Epithelial cell of esophagus (primary cell): ENCODE measurements around the gene IFNLR1.

Source experiments
- DNase-seq: peaks from one replicate; pipeline ENCODE4 v3.0.0; 2010; ENCODE audit warnings: low read depth
- H3K4me3 ChIP-seq: 2 replicates; pipeline ENCODE4 v1.5.1; 2011; ENCODE audit warnings: mild to moderate bottlenecking, low read length, control low read depth
- TF ChIP-seq, protein P1 (sequence below): IDR thresholded peaks from 2 replicates; pipeline ENCODE4 v1.5.1; 2011; ENCODE audit warnings: low read depth, mild to moderate bottlenecking, low read length, control low read depth, inconsistent platforms; ENCODE audit not compliant: insufficient read depth; ENCODE audit errors: missing control alignments

IFNLR1 gene

GRCh38 chr1:24224761-24225160, 37.7 kb upstream of the IFNLR1 start:
- no peak overlapping the region for H3K4me3 ChIP-seq
- TF ChIP-seq, protein P1, sequence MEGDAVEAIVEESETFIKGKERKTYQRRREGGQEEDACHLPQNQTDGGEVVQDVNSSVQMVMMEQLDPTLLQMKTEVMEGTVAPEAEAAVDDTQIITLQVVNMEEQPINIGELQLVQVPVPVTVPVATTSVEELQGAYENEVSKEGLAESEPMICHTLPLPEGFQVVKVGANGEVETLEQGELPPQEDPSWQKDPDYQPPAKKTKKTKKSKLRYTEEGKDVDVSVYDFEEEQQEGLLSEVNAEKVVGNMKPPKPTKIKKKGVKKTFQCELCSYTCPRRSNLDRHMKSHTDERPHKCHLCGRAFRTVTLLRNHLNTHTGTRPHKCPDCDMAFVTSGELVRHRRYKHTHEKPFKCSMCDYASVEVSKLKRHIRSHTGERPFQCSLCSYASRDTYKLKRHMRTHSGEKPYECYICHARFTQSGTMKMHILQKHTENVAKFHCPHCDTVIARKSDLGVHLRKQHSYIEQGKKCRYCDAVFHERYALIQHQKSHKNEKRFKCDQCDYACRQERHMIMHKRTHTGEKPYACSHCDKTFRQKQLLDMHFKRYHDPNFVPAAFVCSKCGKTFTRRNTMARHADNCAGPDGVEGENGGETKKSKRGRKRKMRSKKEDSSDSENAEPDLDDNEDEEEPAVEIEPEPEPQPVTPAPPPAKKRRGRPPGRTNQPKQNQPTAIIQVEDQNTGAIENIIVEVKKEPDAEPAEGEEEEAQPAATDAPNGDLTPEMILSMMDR, result no peak
- DNase-seq, result no peak

DNA sequence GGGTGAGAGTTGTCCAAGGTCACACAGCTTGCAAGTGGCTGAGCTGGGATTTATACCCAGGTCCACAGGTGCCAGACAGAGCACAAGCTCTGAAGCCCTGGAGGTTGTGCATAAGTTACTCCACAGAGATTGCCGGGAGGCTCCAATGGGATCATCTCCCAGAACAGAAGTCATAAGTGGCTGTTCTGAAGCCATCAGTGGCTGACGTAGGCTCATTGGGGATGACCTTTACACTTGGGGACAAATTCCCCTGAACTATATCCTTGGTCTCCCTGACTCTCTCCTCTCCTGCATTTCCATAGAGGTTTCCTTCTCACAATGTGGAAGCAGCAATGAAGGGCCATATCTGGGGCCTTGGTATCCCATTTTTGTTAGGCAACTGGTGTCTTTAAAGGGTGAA, 37.0 kb upstream of the IFNLR1 start:
- no peak overlapping the region for H3K4me3 ChIP-seq
- TF ChIP-seq, protein P1, result no peak
- DNase-seq, result no peak

GRCh38 chr1:24222793-24223192, 35.7 kb upstream of the IFNLR1 start:
- H3K4me3 ChIP-seq, result no peak overlapping the region
- TF ChIP-seq, protein P1, result no peak
- no peak for DNase-seq

DNA sequence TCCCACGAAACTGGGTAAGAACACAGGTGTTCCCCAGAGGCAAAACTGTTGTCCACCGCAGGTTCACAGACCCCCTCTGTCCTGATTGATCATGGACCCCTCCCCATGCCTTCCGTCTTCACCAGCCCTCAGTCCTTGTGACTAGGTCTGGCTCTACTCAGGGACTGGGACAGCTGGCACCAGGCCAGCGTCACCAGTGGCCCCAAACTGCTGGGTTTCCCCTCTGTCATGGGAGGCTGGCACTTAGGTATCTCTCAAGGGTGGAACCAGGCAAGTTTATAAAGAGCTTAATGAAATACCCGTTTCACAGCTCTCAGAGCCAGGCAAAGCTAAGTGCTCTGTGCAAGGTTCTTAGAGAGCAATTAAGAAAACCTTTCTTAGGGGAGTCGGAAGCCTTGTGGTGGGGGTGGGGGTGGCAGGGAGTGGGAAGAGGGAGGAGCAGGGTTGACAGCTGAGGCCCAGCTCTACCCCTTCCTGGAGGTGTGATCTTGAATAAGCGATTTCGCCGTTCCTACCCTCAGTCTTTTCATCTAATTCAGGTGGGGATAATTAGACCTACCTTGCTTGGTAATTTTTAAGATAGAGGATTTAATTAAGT, 35.0 kb upstream of the IFNLR1 start:
- H3K4me3 ChIP-seq, result no peak overlapping the region
- TF ChIP-seq, protein P1, result no peak
- DNase-seq, result no peak

- DNase-seq, result no peak
- TF ChIP-seq, protein P1, result no peak
- no peak overlapping the region for H3K4me3 ChIP-seq
Measured at GRCh38 chr1:24221246-24221645, 34.2 kb upstream of the IFNLR1 start.

DNA sequence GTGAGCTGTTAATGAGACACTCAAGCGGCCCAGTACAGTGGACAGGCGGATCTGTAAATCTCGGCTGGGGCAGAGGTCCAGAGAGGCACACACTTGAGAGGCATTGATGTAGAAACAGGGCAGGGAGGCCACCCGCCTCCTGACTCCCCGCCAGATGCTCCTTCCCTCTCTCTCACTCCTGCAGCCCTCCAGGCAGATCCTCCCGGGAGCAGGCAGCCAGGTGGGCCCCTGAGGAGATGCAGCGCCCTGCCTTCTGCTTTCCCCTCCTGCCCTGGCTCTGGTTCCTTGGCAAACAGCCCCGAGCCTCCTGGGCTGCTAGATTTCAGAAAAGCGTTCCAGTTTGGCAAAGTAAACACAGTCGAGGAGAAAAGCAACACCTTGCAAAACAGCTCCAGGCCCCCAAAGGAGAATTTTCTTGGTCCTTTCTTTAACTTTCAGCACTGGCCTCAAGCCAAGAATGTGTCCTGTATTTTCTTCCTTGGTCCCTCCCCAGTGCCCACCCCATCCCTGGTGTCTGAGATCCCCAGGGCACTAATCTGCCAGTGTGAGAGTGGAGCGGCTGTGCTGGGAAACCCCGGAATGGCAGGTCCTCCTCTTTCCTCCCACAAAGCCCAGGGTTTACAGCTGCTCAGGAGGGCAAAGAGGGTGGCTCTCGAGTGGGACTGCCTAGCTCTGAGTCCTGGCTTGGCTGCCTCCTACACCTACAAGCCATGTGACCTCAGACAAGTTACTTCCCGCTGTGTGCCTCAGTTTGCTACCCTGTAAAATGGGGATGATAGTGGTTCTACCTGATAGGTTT, 29.4 kb upstream of the IFNLR1 start:
- no peak for DNase-seq
- H3K4me3 ChIP-seq, result no peak overlapping the region
- TF ChIP-seq, protein P1, result no peak
